Panc1 (cell line): ENCODE data around the gene MMP15. TPM values are rescaled to one million over a fixed set of nuclear protein-coding genes. Genes with fewer than 3 reads are reported as not detected.

Experiments used
- ATAC-seq: fragments of 200-7000 bp; cut with Tn5 transposase; 2 replicates; pipeline ENCODE4 v1.9.1; 2020; ENCODE audit warnings: mild to moderate bottlenecking, moderate library complexity
- BruUV-seq: library from RNA; stranded (reverse); fragments of 400-500 nt; replicated peaks from 2 replicates; lab custom pipeline; 2021; lab: Mats Ljungman, UMichigan
- CTCF ChIA-PET: fragments of 300-600 bp; sonication (Branson Sonifier 250); formaldehyde crosslinking; loops from one replicate; lab custom pipeline; 2022; ENCODE audit warnings: antibody characterized with exemption; lab: Charles Lee
- POLR2A ChIA-PET: fragments of 300-600 bp; sonication (Branson Sonifier 250); formaldehyde crosslinking; loops from one replicate; lab custom pipeline; 2022; ENCODE audit warnings: antibody characterized with exemption; lab: Charles Lee
- DNase-seq: peaks from one replicate; pipeline ENCODE4 v3.0.0-alpha.2; 2010; ENCODE audit warnings: low read depth, low spot score
- H3K27ac ChIP-seq: 2 replicates; pipeline ENCODE4 v1.5.1; 2011; ENCODE audit warnings: mild to moderate bottlenecking, low read length, inconsistent platforms
- H3K27me3 ChIP-seq: fragments of 200-500 bp; sonication (Bioruptor generic); 2 replicates; pipeline ENCODE4 v1.6.0; 2014; ENCODE audit warnings: low read length, inconsistent platforms; ENCODE audit not compliant: control insufficient read depth, insufficient read depth
- H3K36me3 ChIP-seq: fragments of 200-500 bp; sonication (Bioruptor generic); 2 replicates; pipeline ENCODE4 v1.5.1; 2014; ENCODE audit warnings: inconsistent platforms, mild to moderate bottlenecking, low read length, moderate library complexity; ENCODE audit not compliant: control insufficient read depth, insufficient read depth
- H3K4me1 ChIP-seq: 2 replicates; pipeline ENCODE4 v1.5.1; 2011; ENCODE audit warnings: inconsistent platforms, mild to moderate bottlenecking, low read length, moderate library complexity; ENCODE audit not compliant: control insufficient read depth, insufficient read depth
- H3K4me3 ChIP-seq, 2 experiments: 2 replicates each; pipeline ENCODE4 v1.5.1; 2011 to 2012; ENCODE audit warnings: low read depth in 2 of 2, low read length in 2 of 2, mild to moderate bottlenecking in 2 of 2, inconsistent platforms in 1 of 2, moderate library complexity in 1 of 2
- H3K9me3 ChIP-seq: fragments of 200-500 bp; sonication (Bioruptor generic); 2 replicates; pipeline ENCODE4 v1.5.1; 2014; ENCODE audit warnings: low read depth, mild to moderate bottlenecking, inconsistent platforms, low read length, moderate library complexity; ENCODE audit not compliant: control insufficient read depth, insufficient read depth
- POLR2AphosphoS5 ChIP-seq: IDR thresholded peaks from 2 replicates; pipeline ENCODE4 v1.6.1; 2012; ENCODE audit warnings: mild to moderate bottlenecking, low read depth, low read length, moderate library complexity
- SIN3A ChIP-seq: IDR thresholded peaks from 2 replicates; pipeline ENCODE4 v1.6.1; 2012; ENCODE audit warnings: low read depth, mild to moderate bottlenecking, low read length, moderate library complexity, borderline replicate concordance; ENCODE audit not compliant: insufficient read depth
- TCF7L2 ChIP-seq: IDR thresholded peaks from 2 replicates; pipeline ENCODE4 v1.6.1; 2011; ENCODE audit warnings: mild to moderate bottlenecking, low read depth, low read length, inconsistent platforms
- in situ Hi-C: cut with HindIII; loops from 2 replicates; pipeline ENCODE4 v1.10.0; 2016; ENCODE audit warnings: low sequenced_read_pairs, low pct_unique_long_range_greater_than_20kb
- intact Hi-C: fragments of 100-400 bp; cut with micrococcal nuclease; formaldehyde crosslinking; loops from one replicate; pipeline ENCODE4 v1.10.0; 2022; ENCODE audit not compliant: unreplicated experiment
- total RNA-seq: library from RNA; stranded (reverse); gene quantifications from one replicate; pipeline ENCODE4 v1.2.1, GENCODE V29; 2021; ENCODE audit not compliant: unreplicated experiment
- TF ChIP-seq, protein P1 (sequence below): fragments of 450-650 bp; IDR thresholded peaks from 2 replicates; pipeline ENCODE4 v1.5.1; 2017; ENCODE audit warnings: mild to moderate bottlenecking
- TF ChIP-seq, protein P2 (sequence below), 2 experiments: IDR thresholded peaks; 2 replicates each; pipeline ENCODE4 v1.6.1; 2011 to 2012; ENCODE audit warnings: low read depth in 2 of 2, control low read depth in 1 of 2, low read length in 1 of 2, mild to moderate bottlenecking in 1 of 2, moderate library complexity in 1 of 2; ENCODE audit not compliant: insufficient read depth in 1 of 2

The MMP15 gene
- total RNA-seq, 1 experiment from 2014 or later, result 10.9 TPM

DNA sequence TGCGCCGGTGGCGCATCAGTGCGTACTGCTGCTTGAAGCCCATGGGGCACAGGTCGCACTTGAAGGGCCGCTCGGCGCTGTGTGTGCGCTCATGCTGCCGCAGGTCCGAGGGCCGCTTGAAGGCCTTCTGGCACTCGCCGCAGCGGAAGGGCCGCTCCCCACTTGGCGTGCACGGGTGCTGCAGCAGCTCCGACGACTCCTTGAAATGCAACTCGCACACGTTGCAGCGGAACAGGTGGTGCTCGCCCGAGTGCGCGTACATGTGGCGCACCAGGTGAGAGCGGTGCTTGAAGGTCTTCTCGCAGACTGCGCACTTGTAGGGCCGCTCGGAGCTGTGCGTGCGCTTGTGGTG lies 28.4 kb upstream of the MMP15 start:
- Histone ChIP-seq H3K27me3 (no peaks in the 10 kb centered on the region), H3K27ac (no peak overlapping the region), H3K36me3 (no peaks in the 10 kb centered on the region), H3K4me1 (peaks cover 10% of the 10 kb centered on the region), H3K9me3 (no peaks in the 10 kb centered on the region), H3K4me3 (no peak overlapping the region)
- no TSS peak for BruUV-seq
- POLR2A ChIA-PET, result no interaction called here
- in situ Hi-C loops (no loop called here), intact Hi-C loops (no loop called here)
- ATAC-seq (no peak), DNase-seq (no peak)
- TF ChIP-seq, protein P1, sequence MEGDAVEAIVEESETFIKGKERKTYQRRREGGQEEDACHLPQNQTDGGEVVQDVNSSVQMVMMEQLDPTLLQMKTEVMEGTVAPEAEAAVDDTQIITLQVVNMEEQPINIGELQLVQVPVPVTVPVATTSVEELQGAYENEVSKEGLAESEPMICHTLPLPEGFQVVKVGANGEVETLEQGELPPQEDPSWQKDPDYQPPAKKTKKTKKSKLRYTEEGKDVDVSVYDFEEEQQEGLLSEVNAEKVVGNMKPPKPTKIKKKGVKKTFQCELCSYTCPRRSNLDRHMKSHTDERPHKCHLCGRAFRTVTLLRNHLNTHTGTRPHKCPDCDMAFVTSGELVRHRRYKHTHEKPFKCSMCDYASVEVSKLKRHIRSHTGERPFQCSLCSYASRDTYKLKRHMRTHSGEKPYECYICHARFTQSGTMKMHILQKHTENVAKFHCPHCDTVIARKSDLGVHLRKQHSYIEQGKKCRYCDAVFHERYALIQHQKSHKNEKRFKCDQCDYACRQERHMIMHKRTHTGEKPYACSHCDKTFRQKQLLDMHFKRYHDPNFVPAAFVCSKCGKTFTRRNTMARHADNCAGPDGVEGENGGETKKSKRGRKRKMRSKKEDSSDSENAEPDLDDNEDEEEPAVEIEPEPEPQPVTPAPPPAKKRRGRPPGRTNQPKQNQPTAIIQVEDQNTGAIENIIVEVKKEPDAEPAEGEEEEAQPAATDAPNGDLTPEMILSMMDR, result no peak
- TF ChIP-seq, protein P2, sequence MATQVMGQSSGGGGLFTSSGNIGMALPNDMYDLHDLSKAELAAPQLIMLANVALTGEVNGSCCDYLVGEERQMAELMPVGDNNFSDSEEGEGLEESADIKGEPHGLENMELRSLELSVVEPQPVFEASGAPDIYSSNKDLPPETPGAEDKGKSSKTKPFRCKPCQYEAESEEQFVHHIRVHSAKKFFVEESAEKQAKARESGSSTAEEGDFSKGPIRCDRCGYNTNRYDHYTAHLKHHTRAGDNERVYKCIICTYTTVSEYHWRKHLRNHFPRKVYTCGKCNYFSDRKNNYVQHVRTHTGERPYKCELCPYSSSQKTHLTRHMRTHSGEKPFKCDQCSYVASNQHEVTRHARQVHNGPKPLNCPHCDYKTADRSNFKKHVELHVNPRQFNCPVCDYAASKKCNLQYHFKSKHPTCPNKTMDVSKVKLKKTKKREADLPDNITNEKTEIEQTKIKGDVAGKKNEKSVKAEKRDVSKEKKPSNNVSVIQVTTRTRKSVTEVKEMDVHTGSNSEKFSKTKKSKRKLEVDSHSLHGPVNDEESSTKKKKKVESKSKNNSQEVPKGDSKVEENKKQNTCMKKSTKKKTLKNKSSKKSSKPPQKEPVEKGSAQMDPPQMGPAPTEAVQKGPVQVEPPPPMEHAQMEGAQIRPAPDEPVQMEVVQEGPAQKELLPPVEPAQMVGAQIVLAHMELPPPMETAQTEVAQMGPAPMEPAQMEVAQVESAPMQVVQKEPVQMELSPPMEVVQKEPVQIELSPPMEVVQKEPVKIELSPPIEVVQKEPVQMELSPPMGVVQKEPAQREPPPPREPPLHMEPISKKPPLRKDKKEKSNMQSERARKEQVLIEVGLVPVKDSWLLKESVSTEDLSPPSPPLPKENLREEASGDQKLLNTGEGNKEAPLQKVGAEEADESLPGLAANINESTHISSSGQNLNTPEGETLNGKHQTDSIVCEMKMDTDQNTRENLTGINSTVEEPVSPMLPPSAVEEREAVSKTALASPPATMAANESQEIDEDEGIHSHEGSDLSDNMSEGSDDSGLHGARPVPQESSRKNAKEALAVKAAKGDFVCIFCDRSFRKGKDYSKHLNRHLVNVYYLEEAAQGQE (IDR thresholded peaks at IDR 0.05; ENCODE audit: insufficient read depth in 1 of 2, low read depth in 2 of 2, low read length in 1 of 2), result no peak
- no peak for TF ChIP-seq POLR2AphosphoS5
- no peak for TF ChIP-seq TCF7L2
- CTCF ChIA-PET, result no interaction called here

DNA sequence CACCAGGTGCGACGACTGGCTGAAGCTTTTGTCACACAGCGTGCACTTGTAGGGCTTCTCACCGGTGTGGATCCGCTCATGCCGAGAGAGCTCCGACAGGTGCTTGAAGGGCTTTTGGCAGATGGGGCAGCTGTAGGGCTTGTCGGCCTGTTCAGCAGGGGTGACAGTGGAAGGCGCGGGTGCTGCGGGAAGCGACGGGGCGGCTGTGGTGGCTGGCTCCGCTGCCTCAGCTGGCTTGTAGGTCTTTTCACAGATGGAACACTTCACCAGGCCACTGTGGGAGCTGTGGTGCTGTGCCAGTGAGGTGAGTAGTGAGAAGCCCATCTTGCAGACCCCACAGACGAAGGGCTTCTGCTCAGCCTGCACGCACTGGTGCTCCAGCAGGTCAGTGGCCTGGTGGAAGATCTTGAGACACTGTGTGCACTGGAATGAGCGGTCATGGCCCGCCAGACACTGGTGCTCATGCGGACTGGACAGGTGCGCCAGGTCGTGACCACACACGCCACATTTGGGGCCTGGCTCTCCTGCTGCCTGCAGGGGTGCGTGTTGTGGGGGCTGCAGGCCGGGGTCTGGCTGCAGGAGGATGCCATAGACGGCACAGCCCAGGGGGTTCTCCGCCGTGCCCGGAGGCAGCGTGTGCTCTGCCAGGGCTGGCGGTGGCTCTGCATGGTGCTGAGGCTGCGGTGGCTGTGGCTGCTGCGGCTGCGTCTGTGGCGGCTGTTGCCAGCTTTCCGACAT lies 27.9 kb upstream of the MMP15 start:
- no peaks in the 10 kb centered on the region for H3K36me3 ChIP-seq
- peaks cover 11% of the 10 kb centered on the region for H3K4me1 ChIP-seq
- intact Hi-C loops (no loop called here), in situ Hi-C loops (no loop called here)
- H3K4me3 ChIP-seq, result no peak overlapping the region
- CTCF ChIA-PET, result no interaction called here
- no peak for ATAC-seq
- H3K27me3 ChIP-seq, result no peaks in the 10 kb centered on the region
- DNase-seq, result no peak
- POLR2A ChIA-PET, result no interaction called here
- H3K9me3 ChIP-seq, result no peaks in the 10 kb centered on the region
- no peak for TF ChIP-seq SIN3A
- TF ChIP-seq, protein P1, result no peak
- TF ChIP-seq, protein P2 (IDR thresholded peaks at IDR 0.05; ENCODE audit: insufficient read depth in 1 of 2, low read depth in 2 of 2, low read length in 1 of 2), result no peak
- TF ChIP-seq POLR2AphosphoS5, result no peak
- no peak for TF ChIP-seq TCF7L2
- H3K27ac ChIP-seq, result no peak overlapping the region
- BruUV-seq, result no TSS peak
